Measurements from ENCODE around the gene KHDC1. TPM values are rescaled to one million over a fixed set of nuclear protein-coding genes. Genes with fewer than 3 reads are reported as not detected.

The KHDC1 gene
- total RNA-seq, 1 donor from 2014 or later = 7.0 TPM

DNA sequence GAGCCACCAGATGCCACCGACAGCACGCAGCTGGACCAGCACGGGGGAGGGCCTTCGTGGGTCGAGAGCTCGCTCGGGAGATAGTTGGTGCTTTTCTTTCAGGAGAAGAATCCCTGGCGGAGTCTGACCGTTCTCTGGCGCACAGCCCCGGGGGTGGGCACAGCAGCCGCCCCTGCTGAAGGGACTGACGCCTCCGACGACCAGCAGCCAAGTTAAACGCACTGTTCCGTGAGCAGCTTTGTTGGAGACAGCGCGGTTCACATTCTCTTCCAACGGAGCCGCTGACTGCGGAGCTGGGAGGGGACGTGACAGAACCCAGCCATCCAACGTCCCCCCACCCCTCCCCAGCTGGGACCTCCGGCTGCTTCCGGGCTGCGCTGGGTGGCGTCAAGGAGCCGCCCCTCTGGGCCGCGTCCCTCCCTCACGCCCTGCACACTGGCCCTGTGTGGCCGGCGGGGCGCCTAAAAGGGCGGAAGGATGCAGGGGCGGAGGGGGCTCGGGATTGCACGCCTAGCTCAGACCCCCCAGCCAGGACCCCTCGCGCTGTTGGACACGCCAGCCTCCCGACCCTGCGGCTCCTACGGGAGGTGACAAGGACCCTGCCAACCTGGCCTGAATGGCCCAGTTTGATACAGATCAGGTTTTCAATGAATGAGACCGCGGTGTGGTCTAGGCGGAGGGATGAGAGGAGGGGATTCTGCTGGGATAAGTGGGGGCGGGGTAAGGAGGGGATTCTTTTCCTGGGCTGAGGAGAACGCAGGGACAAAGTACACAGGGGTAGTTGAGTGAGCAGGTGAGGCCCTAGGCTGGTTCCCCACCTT, 36.4 kb upstream of the KHDC1 start:
- Histone ChIP-seq H3K79me2 (ENCODE audit: low read depth) (peaks cover 32% of the 10 kb centered on the region), H2AFZ (replicated peaks) (no peak overlapping the region), H3K27ac (no peak overlapping the region), H3K36me3 (no peaks in the 10 kb centered on the region), H4K20me1 (ENCODE audit: low read depth) (no peaks in the 10 kb centered on the region), H3K27me3 (no peaks in the 10 kb centered on the region), H3K4me2 (no peak overlapping the region), H3F3A (ENCODE audit: low read depth) (no peaks in the 10 kb centered on the region), H3K4me1 (no peaks in the 10 kb centered on the region), H3K9me3 (ENCODE audit: low read depth) (no peaks in the 10 kb centered on the region), H3K9ac (no peak overlapping the region), H3K4me3 (no peak overlapping the region)
- H3K9me3 Mint-ChIP-seq = peaks cover 8% of the 10 kb centered on the region
- TF ChIP-seq EZH2 (IDR thresholded peaks at IDR 0.05) (no peak), EZH2phosphoT487 (IDR thresholded peaks at IDR 0.05) (no peak)
- TF ChIP-seq, protein P1, sequence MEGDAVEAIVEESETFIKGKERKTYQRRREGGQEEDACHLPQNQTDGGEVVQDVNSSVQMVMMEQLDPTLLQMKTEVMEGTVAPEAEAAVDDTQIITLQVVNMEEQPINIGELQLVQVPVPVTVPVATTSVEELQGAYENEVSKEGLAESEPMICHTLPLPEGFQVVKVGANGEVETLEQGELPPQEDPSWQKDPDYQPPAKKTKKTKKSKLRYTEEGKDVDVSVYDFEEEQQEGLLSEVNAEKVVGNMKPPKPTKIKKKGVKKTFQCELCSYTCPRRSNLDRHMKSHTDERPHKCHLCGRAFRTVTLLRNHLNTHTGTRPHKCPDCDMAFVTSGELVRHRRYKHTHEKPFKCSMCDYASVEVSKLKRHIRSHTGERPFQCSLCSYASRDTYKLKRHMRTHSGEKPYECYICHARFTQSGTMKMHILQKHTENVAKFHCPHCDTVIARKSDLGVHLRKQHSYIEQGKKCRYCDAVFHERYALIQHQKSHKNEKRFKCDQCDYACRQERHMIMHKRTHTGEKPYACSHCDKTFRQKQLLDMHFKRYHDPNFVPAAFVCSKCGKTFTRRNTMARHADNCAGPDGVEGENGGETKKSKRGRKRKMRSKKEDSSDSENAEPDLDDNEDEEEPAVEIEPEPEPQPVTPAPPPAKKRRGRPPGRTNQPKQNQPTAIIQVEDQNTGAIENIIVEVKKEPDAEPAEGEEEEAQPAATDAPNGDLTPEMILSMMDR (IDR thresholded peaks at IDR 0.05) = no peak
- H3K36me3 Mint-ChIP-seq = peaks cover 14% of the 10 kb centered on the region
- H3K4me1 Mint-ChIP-seq = no peaks in the 10 kb centered on the region
- H3K4me3 Mint-ChIP-seq = no peak overlapping the region
- no peaks in the 10 kb centered on the region for H3K27me3 Mint-ChIP-seq (ENCODE audit: insufficient read depth, low read depth)
- H3K27ac Mint-ChIP-seq = peak overlapping the region; percentile 92
- no peak for DNase-seq (ENCODE audit: low spot score)

DNA sequence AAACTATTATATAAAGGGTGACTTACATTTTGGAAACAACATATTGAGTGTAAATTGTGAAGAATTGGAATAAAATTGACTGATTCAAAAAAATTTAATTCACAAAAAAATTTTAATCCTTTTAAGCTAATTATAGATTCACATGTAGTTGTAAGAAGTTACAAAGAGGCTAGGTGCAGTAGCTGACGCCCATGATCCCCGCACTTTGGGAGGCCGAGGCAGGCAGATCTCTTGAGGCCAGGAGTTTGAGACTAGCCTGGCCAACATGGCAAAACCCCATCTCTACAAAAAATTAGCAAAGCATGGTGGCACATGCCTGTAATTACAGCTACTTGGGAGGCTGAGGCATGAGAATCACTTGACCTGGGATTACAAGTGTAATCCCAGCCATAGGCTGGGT, 30.3 kb upstream of the KHDC1 start:
- Histone ChIP-seq H3K9me3 (ENCODE audit: low read depth) (no peaks in the 10 kb centered on the region), H3K79me2 (ENCODE audit: low read depth) (peaks cover 7% of the 10 kb centered on the region), H3K4me2 (no peak overlapping the region), H3F3A (ENCODE audit: low read depth) (no peaks in the 10 kb centered on the region), H3K9ac (no peak overlapping the region), H4K20me1 (ENCODE audit: low read depth) (no peaks in the 10 kb centered on the region), H3K27ac (no peak overlapping the region), H3K4me1 (no peaks in the 10 kb centered on the region), H3K36me3 (no peaks in the 10 kb centered on the region), H3K27me3 (no peaks in the 10 kb centered on the region), H3K4me3 (no peak overlapping the region), H2AFZ (replicated peaks) (no peak overlapping the region)
- TF ChIP-seq EZH2 (IDR thresholded peaks at IDR 0.05) = no peak
- TF ChIP-seq EZH2phosphoT487 (IDR thresholded peaks at IDR 0.05) = no peak
- TF ChIP-seq, protein P1 (IDR thresholded peaks at IDR 0.05) = no peak
- Mint-ChIP-seq H3K4me3 (no peak overlapping the region), H3K36me3 (peaks cover 7% of the 10 kb centered on the region), H3K9me3 (peaks cover 2% of the 10 kb centered on the region), H3K27me3 (ENCODE audit: insufficient read depth, low read depth) (peaks cover 2% of the 10 kb centered on the region), H3K4me1 (no peaks in the 10 kb centered on the region), H3K27ac (no peak overlapping the region)
- DNase-seq (ENCODE audit: low spot score) = no peak

DNA sequence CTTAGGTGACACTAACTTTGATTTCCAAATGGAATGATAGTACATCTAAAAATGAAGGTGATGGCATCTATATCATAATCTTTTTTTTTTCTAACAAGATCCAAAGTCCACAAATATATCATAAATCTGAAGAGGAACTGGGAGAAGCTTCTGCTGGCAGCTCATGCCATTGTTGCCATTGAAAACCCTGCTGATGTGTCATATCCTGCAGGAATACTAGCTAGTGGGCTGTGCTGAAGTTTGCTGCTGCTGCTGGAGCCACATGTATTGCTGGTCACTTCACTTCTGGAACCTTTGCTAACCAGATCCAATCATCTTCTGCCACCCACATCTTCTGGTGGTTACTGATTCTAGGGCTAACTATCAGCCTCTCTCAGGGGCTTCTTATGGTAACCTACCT, 27.4 kb upstream of the KHDC1 start:
- Mint-ChIP-seq H3K4me3 (no peak overlapping the region), H3K36me3 (peaks cover 5% of the 10 kb centered on the region), H3K27ac (no peak overlapping the region), H3K4me1 (no peaks in the 10 kb centered on the region), H3K9me3 (peaks cover 2% of the 10 kb centered on the region), H3K27me3 (ENCODE audit: insufficient read depth, low read depth) (peaks cover 2% of the 10 kb centered on the region)
- no peak for DNase-seq (ENCODE audit: low spot score)
- Histone ChIP-seq H2AFZ (replicated peaks) (no peak overlapping the region), H3F3A (ENCODE audit: low read depth) (no peaks in the 10 kb centered on the region), H3K36me3 (no peaks in the 10 kb centered on the region), H3K4me2 (no peak overlapping the region), H4K20me1 (ENCODE audit: low read depth) (no peaks in the 10 kb centered on the region), H3K9ac (no peak overlapping the region), H3K27ac (no peak overlapping the region), H3K9me3 (ENCODE audit: low read depth) (no peaks in the 10 kb centered on the region), H3K27me3 (no peaks in the 10 kb centered on the region), H3K79me2 (ENCODE audit: low read depth) (no peaks in the 10 kb centered on the region), H3K4me1 (no peaks in the 10 kb centered on the region), H3K4me3 (no peak overlapping the region)
- TF ChIP-seq EZH2phosphoT487 (IDR thresholded peaks at IDR 0.05) (no peak), EZH2 (IDR thresholded peaks at IDR 0.05) (no peak)
- TF ChIP-seq, protein P1 (IDR thresholded peaks at IDR 0.05) = no peak

Measured in neural progenitor cell (in vitro differentiated cells).